ENCODE data around the gene NCSTN.

Gene NCSTN

GRCh38 chr1:160338580-160338979 lies 4.6 kb upstream of the NCSTN start:
- peaks cover 42% of the 10 kb centered on the region for H3K36me3 Mint-ChIP-seq (ENCODE audit: low read depth)
- H3K4me1 Mint-ChIP-seq: peaks cover 25% of the 10 kb centered on the region
- H3K4me3 Mint-ChIP-seq: no peak overlapping the region
- no peak overlapping the region for H3K27ac Mint-ChIP-seq
- ATAC-seq (no peak), DNase-seq (no peak)
- H3K9me3 Mint-ChIP-seq: no peaks in the 10 kb centered on the region
- H3K27me3 Mint-ChIP-seq: no peaks in the 10 kb centered on the region

GRCh38 chr1:160340146-160340545 lies 3.0 kb upstream of the NCSTN start:
- ATAC-seq (no peak), DNase-seq (no peak)
- Mint-ChIP-seq H3K27ac (peak overlapping the region; percentile 53), H3K36me3 (ENCODE audit: low read depth) (peaks cover 42% of the 10 kb centered on the region), H3K4me3 (no peak overlapping the region), H3K4me1 (peaks cover 36% of the 10 kb centered on the region), H3K9me3 (no peaks in the 10 kb centered on the region), H3K27me3 (no peaks in the 10 kb centered on the region)

- no peaks in the 10 kb centered on the region for H3K9me3 Mint-ChIP-seq
- no peak for DNase-seq
- no peaks in the 10 kb centered on the region for H3K27me3 Mint-ChIP-seq
- peak overlapping the region; percentile 53 for H3K27ac Mint-ChIP-seq
- H3K4me3 Mint-ChIP-seq: peak overlapping the region; percentile 98
- ATAC-seq: no peak
- peaks cover 36% of the 10 kb centered on the region for H3K4me1 Mint-ChIP-seq
- H3K36me3 Mint-ChIP-seq (ENCODE audit: low read depth): peaks cover 41% of the 10 kb centered on the region
Measured at GRCh38 chr1:160340866-160341265, 2.3 kb upstream of the NCSTN start.

- DNase-seq: peak; percentile 12
- H3K27me3 Mint-ChIP-seq: no peaks in the 10 kb centered on the region
- no peaks in the 10 kb centered on the region for H3K9me3 Mint-ChIP-seq
- peaks cover 47% of the 10 kb centered on the region for H3K4me1 Mint-ChIP-seq
- peak overlapping the region; percentile 97 for H3K27ac Mint-ChIP-seq
- H3K4me3 Mint-ChIP-seq: peak overlapping the region; percentile 98
- peaks cover 40% of the 10 kb centered on the region for H3K36me3 Mint-ChIP-seq (ENCODE audit: low read depth)
- no peak for ATAC-seq
Measured at GRCh38 chr1:160342526-160342925, 657 bp upstream of the NCSTN start.

GRCh38 chr1:160344241-160344640 lies 1.1 kb downstream of the NCSTN start:
- H3K36me3 Mint-ChIP-seq (ENCODE audit: low read depth): peaks cover 29% of the 10 kb centered on the region
- H3K9me3 Mint-ChIP-seq: no peaks in the 10 kb centered on the region
- peak overlapping the region; percentile 97 for H3K27ac Mint-ChIP-seq
- peaks cover 43% of the 10 kb centered on the region for H3K4me1 Mint-ChIP-seq
- H3K27me3 Mint-ChIP-seq: no peaks in the 10 kb centered on the region
- DNase-seq (no peak), ATAC-seq (no peak)
- H3K4me3 Mint-ChIP-seq: peak overlapping the region; percentile 98

GRCh38 chr1:160344936-160345335 lies 1.8 kb downstream of the NCSTN start:
- DNase-seq (no peak), ATAC-seq (no peak)
- Mint-ChIP-seq H3K27me3 (no peaks in the 10 kb centered on the region), H3K27ac (peak overlapping the region; percentile 4), H3K36me3 (ENCODE audit: low read depth) (peaks cover 27% of the 10 kb centered on the region), H3K9me3 (no peaks in the 10 kb centered on the region), H3K4me1 (peaks cover 42% of the 10 kb centered on the region), H3K4me3 (peak overlapping the region; percentile 98)

- Mint-ChIP-seq H3K27ac (no peak overlapping the region), H3K36me3 (ENCODE audit: low read depth) (peaks cover 31% of the 10 kb centered on the region), H3K4me1 (peaks cover 30% of the 10 kb centered on the region), H3K9me3 (no peaks in the 10 kb centered on the region), H3K27me3 (no peaks in the 10 kb centered on the region), H3K4me3 (no peak overlapping the region)
- ATAC-seq (no peak), DNase-seq (no peak)
Measured at GRCh38 chr1:160346463-160346862, 3.3 kb downstream of the NCSTN start.

- DNase-seq: no peak
- Mint-ChIP-seq H3K27ac (no peak overlapping the region), H3K4me3 (no peak overlapping the region), H3K9me3 (no peaks in the 10 kb centered on the region), H3K4me1 (peaks cover 25% of the 10 kb centered on the region), H3K36me3 (ENCODE audit: low read depth) (peaks cover 31% of the 10 kb centered on the region), H3K27me3 (no peaks in the 10 kb centered on the region)
- ATAC-seq: no peak
Measured at GRCh38 chr1:160346958-160347357, 3.8 kb downstream of the NCSTN start.

GRCh38 chr1:160351629-160352028 lies 8.4 kb downstream of the NCSTN start:
- no peak overlapping the region for H3K4me3 Mint-ChIP-seq
- ATAC-seq: no peak
- H3K27me3 Mint-ChIP-seq: no peaks in the 10 kb centered on the region
- H3K4me1 Mint-ChIP-seq: peaks cover 9% of the 10 kb centered on the region
- H3K9me3 Mint-ChIP-seq: no peaks in the 10 kb centered on the region
- no peak overlapping the region for H3K27ac Mint-ChIP-seq
- no peak for DNase-seq
- H3K36me3 Mint-ChIP-seq (ENCODE audit: low read depth): peaks cover 45% of the 10 kb centered on the region

GRCh38 chr1:160352555-160352954 lies 9.4 kb downstream of the NCSTN start:
- ATAC-seq: no peak
- H3K4me1 Mint-ChIP-seq: no peaks in the 10 kb centered on the region
- H3K27me3 Mint-ChIP-seq: no peaks in the 10 kb centered on the region
- H3K9me3 Mint-ChIP-seq: no peaks in the 10 kb centered on the region
- no peak for DNase-seq
- no peak overlapping the region for H3K4me3 Mint-ChIP-seq
- H3K27ac Mint-ChIP-seq: no peak overlapping the region
- H3K36me3 Mint-ChIP-seq (ENCODE audit: low read depth): peaks cover 46% of the 10 kb centered on the region

GRCh38 chr1:160353223-160353622 lies 10.0 kb downstream of the NCSTN start:
- no peak overlapping the region for H3K4me3 Mint-ChIP-seq
- H3K27ac Mint-ChIP-seq: no peak overlapping the region
- H3K4me1 Mint-ChIP-seq: no peaks in the 10 kb centered on the region
- no peaks in the 10 kb centered on the region for H3K27me3 Mint-ChIP-seq
- no peaks in the 10 kb centered on the region for H3K9me3 Mint-ChIP-seq
- ATAC-seq: no peak
- peaks cover 48% of the 10 kb centered on the region for H3K36me3 Mint-ChIP-seq (ENCODE audit: low read depth)
- no peak for DNase-seq

- Mint-ChIP-seq H3K4me1 (no peaks in the 10 kb centered on the region), H3K27me3 (no peaks in the 10 kb centered on the region), H3K27ac (no peak overlapping the region), H3K4me3 (no peak overlapping the region), H3K36me3 (ENCODE audit: low read depth) (peaks cover 57% of the 10 kb centered on the region), H3K9me3 (no peaks in the 10 kb centered on the region)
- DNase-seq (no peak), ATAC-seq (no peak)
Measured at GRCh38 chr1:160354388-160354985, 11.3 kb downstream of the NCSTN start.

GRCh38 chr1:160357286-160358002 lies 14.3 kb downstream of the NCSTN start:
- Mint-ChIP-seq H3K27me3 (no peaks in the 10 kb centered on the region), H3K36me3 (ENCODE audit: low read depth) (peaks cover 52% of the 10 kb centered on the region), H3K4me1 (no peaks in the 10 kb centered on the region), H3K9me3 (no peaks in the 10 kb centered on the region), H3K4me3 (no peak overlapping the region), H3K27ac (no peak overlapping the region)
- ATAC-seq: no peak
- DNase-seq: no peak

- no peak overlapping the region for H3K4me3 Mint-ChIP-seq
- H3K4me1 Mint-ChIP-seq: no peaks in the 10 kb centered on the region
- H3K27me3 Mint-ChIP-seq: no peaks in the 10 kb centered on the region
- ATAC-seq (no peak), DNase-seq (no peak)
- H3K27ac Mint-ChIP-seq: no peak overlapping the region
- peaks cover 47% of the 10 kb centered on the region for H3K36me3 Mint-ChIP-seq (ENCODE audit: low read depth)
- no peaks in the 10 kb centered on the region for H3K9me3 Mint-ChIP-seq
Measured at GRCh38 chr1:160358073-160358472, 14.9 kb downstream of the NCSTN start.

- no peak for ATAC-seq
- H3K27me3 Mint-ChIP-seq: no peaks in the 10 kb centered on the region
Measured at GRCh38 chr1:160359559-160360226, 16.5 kb downstream of the NCSTN start.

More at GRCh38 chr1:160359559-160360226, 16.5 kb downstream of the NCSTN start:
- Mint-ChIP-seq H3K4me3 (no peak overlapping the region), H3K4me1 (no peaks in the 10 kb centered on the region), H3K36me3 (ENCODE audit: low read depth) (peaks cover 41% of the 10 kb centered on the region), H3K9me3 (no peaks in the 10 kb centered on the region), H3K27ac (no peak overlapping the region)
- DNase-seq: no peak

All from activated naive CD8-positive, alpha-beta T cell treated with anti-CD3 and anti-CD28 coated beads, Interleukin-2, amount 50 U/mL, for 24 hours (primary cell).